HG02884 (cell line): ENCODE data around the gene DUOXA1.
"Not testable (repeated sequence)": the region's sequence is repeated elsewhere in the genome, so short reads cannot be mapped to it uniquely, and the experiment has no call there.

ENCODE experiments used
- ATAC-seq: cut with Tn5 transposase; IDR thresholded peaks from one replicate; pipeline ENCODE4 v1.9.1; 2021; ENCODE audit warnings: mild to moderate bottlenecking, moderate library complexity; ENCODE audit not compliant: unreplicated experiment

DUOXA1 gene

DNA sequence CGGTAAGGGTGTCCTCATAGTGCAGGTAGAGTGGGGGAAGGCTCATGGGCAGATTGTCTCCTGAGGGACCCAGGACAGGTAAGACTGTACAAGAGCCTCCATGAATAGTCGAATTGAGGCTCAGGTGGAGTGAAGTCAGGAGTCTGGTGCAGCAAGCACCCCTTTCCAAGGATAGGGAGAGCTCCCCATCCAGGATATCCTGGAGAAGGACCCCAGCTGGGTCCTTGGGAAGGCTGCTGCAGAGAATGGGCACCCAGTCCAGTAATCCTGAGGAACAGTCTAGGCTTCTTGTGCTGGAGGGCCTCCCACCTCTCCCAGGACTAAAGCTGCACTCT is 15.0 kb downstream of the DUOXA1 start:
- ATAC-seq: no peak

DNA sequence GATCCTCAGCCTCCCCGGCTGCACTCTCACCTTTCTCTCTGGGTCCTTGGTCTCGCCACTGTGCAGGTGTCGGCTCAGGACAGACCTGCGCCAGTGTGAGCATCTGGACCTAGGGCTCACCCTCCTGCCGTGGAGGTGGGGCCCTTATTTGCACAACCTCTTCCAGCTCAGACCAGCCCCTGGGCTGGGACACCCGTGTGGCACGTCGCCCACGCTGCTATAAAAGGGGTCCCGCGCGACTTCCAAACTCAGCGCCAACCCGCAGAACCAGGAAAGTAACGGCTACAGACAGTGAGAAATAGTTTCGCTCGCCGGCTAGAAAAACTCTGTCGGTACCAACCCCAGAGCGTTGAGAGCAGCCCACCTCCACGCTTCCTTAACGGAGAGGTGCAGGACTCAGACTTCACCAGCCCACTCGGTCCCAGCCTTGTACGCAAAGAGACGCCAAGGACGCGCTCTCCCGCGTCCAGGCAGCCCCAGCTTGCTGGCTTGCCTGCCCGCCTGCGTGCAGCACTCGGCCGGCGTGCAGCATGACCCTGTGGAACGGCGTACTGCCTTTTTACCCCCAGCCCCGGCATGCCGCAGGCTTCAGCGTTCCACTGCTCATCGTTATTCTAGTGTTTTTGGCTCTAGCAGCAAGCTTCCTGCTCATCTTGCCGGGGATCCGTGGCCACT is 15.5 kb downstream of the DUOXA1 start, which contains the start of the genes DUOX2 and DUOXA2:
DUOX2 (minus strand) TSS at position 97 of the 675 bp plus-strand sequence. CDS start 761 bp downstream, outside the sequence.
DUOXA2 (plus strand) TSS at position 251 of the 675 bp plus-strand sequence; CDS start at position 531, 280 bp downstream.
- no peak for ATAC-seq

DNA sequence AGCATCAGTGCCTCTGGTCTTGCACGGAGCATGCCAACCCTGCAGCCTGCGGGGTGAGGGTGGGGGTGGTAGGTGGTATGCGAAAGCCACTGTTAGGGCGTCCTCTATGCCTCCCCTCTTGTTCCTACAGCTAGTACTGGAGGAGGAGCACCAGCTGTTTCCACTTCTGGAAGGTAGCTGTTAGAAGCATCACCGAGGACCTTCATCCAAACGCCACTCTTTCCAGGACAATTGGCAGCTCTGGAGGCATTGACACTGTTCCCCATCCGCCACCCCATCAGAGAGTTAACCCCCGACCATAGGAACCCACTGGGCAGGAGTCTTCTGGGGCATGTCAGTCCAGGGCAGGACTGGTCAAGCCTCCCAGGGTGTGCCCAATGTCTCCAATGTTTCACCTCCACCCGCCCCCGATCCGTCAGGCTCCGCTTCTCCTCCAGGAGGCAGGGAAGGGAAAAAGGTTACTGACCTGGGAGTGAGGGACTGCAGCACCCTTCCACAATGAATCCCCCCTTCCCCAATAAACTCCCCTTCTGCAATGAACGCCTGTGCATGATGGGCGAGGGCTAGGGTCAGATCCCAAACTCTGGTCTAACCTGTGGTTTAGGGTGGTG is 16.2 kb downstream of the DUOXA1 start:
- no peak for ATAC-seq

DNA sequence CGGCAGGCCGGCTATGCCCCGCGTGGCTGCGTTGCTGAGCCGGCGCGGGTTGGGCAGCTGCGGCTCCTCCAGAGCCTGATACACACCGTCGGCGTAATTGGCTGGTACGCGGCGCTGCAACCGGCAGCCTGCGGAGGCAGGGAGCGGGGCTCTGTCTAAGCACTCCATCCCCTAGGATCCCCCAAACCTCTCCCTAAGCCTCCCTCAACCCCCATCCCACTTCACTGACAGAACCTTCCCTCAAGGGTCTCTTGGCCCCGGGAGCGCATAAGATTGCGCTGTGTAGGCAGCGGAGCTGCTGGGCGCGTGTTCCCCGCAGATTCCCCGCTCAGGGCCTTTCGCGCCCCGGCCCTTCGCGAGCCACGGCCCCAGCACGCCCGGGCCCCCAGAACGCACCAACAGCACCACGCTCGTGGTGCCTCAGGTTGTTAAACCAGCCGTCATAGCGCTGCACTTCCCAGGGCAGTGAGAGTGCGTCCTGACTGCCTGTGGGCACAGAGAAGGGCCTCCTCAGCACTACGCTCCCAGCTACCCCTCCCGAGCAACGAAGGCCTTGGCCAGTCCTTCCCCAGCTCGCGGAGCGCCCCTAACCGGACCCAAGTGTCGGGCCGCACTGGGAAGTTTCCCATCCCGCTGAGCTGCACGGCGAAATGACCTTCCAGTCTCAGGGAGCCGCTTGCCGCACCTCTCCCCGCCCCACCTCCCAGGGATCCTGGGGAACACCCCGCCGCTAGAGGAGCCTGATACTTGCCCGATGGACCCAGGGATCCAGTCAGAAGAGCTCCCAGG is 16.9 kb downstream of the DUOXA1 start:
- ATAC-seq: no peak

DNA sequence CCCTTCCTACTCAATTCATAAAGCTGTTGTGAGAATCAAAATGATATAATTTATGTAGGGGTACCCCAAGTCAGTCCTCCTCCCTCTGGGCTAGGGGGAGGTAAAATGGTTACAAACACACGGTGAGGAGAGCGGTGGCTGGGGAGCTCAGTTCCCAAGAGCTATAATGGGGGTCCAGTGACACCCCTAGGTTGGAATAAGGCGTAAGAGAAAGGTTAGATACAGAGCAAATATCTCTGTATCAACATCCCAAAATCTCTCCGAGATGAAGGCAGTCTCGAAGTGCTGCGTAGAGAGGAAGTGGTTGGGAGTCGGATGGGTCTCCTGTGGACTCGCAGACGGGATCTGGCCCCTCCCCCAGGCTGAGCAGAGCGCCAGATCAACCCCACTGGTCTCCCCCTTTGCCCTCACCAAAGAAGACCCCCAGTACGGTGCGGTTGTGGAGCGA is 17.5 kb downstream of the DUOXA1 start:
- no peak for ATAC-seq

DNA sequence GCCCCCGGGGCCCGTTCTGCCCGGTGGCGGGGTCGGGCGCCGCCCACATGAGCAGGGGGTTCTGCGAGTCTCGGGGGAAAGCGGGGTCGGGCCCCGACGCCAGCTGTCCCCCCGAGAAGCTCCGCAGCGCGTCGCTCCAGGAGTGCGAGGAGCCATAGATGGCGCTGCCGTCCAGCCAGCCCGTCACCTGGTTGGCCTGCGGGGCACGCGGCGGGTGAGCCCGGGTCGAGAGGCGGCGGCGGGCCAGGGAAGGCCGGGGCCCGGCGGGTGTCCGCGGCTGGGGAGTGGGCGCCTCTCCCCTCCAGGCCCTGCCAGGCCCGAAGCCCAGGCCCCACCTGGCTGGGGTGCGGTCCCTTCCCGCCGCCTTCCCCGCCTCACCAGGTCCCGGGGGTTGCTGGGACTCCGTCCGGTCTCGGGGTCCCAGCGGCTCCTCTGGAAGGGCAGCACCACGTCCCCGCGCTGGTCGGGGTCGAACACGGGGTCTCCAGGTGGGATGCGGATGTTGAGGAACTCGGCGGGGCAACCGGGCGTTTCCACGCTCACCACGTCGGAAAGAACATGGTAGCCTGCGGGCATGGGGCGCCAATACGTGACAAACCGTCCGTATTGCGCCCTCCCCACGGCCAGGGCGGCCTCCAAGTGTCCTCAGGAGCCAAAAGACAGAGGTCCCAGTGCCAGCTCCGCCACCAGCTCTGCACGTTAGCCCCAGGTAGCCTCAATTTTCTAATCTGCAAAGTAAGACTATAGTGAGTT is 18.1 kb downstream of the DUOXA1 start:
- ATAC-seq: no peak

DNA sequence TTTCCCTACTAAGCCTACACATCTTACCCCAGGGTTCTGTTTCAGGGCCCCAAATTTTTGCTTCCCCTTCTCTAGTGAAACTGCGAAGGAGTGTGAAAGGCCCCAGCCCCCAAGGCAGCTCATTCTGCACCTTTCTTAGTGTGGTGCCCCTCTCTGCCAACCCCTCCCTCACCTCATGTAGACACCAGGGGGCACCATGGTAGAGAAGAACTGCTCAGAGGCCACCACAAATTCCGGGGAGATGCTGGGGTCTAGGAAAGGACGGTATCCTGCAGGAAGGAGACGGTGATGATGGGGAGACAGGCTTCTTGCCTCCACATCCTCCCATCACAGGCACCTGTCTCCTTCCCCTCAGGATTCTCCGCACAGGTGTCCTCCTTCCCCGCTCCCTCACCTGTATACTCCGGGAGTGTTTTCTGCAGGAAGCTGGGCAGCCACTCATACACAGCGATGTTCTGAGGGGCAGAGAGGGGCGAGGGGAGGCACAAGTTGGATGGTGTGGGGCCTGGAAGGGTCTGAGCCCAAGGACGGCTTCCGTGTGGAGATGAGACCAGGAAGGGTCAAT is 19.3 kb downstream of the DUOXA1 start:
- no peak for ATAC-seq

DNA sequence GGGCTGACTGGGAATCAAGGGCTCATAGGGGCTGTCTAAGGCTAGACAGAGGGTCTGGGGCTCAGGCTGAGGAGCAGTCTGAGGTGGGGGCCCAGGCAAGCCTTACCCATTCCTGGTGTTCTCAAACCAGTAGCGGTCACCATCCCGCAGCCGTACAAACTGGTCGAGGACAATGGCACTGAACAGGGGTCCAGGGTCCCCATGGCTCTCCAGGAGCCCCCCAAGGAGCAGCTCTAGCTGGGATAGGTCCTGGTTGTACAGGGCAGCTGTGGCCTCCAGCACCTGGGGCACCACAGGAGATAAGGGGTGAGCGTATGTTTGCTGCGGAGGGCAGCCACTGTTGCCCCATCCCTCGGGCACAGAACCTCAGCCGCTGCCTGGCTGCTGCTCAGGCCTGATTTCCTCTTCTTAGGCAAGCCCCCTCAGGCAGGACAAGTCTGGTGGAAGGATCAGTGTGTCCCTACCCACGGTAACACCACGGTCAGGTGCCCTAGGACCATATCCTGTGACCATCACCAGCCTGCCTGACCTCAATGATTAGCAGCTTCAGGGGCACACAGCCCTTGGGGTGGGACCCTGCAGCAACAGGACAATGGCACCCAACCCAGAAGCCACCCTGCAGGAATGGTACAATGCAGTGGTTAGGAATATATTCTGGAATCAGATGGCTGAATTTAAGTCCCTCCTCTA is 21.6 kb downstream of the DUOXA1 start:
- no peak for ATAC-seq

DNA sequence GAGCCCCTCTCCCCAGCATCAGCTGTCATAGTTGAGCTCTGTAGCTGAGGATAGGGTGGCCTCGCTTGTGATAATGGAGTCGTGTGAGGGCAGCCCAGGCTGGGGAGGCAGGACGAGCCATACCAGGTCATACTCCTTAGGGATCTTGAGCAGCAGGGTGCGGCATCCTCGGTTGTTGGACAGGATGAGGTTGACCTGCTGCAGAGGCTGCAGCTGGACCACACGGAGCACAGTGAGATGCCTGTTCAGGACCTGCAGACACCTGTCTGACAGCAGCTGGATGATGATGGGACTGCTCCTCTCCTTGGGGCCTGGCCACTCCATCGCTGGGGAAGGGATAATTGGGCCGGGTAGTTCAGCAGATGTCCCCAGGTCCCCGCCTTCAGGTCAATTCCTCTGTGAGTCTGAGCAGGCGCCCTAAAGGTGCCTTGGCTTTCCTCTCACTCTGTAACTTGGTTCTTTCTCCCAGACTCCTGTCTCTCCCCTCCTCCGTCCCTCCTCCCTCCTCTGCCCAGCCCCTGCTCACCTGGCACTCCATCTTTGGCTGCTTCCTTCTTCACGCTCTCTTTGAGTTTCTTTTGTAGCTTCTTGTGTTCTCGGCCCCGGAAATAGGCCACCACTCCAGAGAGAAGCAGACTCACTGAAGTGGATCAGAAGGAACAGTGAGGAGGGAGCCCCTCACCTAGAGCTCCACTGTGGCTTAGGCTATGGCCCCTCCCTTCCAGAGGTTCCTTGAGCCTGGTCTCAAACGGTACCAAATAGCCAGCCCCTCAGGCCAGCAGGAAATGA is 23.5 kb downstream of the DUOXA1 start:
- no peak for ATAC-seq

DNA sequence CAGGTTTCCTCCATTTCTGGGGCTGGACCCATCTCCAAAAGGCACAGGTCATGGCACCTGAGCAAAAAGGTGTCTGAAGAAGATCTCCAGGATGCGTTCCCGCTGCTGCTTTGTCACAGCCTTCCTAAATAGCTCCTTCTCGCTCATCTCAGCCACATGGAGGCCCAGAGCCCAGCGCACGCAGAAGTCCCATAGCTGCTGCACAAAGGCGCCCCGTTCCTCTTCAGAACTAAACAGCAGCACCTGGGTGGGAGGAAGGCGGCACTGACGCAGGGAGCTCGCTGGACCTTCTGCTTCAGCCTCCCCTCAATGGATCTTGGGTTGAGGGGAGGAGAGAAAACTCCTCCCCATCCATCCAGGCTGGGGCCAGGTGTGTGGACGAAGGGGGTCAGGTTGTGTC is 24.1 kb downstream of the DUOXA1 start:
- ATAC-seq: no peak

DNA sequence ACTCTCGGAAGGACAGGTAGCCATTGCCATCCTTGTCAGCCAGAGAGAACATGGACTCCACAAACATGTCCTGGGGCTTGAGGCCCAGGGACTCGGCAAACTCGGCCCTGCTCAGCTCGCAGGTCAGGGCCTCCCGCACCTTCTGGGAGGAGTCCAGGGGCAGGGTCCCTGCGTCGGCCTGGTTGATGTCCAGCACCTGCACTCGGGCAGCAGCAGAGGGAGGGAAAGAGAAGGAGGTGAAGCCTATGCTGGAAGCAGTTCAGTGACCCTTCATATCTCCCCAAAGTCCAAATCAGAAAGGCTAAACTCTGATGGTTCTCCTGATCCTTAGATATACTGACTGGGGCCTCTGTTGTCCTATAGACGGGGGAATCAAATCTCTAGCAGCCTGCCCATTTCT is 25.5 kb downstream of the DUOXA1 start:
- not testable (repeated sequence) for ATAC-seq

DNA sequence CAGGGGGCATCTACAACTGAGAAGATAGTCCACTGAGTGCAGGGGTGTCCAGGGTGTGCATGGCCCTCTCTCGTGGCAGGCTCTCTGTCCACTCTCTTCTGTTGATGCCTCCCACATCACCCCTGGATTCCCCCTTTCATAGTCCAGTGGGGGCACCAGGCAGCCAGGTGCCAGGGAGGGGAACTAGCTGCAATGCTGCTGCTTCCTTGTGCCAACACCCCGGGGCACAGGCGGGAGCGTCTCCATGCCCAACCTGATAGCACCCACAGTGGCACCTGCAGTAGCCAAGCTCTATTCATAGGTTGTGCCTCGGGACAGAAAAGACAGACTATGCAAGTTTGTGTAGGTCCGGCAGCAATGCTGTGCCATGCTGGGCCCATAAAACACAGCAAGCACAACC is 27.5 kb downstream of the DUOXA1 start:
- no peak for ATAC-seq

DNA sequence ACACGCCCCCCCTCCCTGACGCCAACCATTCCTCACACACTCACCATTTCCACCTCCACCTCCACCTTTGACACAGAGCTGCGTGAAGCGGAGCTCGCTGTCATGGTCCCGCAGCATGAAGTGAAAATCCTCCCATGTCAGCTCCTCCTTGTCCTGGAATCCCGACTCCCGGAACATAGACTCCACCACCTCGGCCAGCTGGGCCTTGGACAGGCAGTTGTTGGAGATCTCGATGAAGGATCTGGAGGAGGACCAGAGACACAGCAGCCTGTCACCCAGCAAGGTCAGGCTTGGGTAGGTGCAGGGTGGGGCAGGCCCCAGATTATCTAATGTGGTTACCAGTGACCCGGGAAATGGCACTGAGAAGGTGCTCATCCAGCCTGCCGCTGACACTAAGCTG is 27.9 kb downstream of the DUOXA1 start:
- no peak for ATAC-seq

DNA sequence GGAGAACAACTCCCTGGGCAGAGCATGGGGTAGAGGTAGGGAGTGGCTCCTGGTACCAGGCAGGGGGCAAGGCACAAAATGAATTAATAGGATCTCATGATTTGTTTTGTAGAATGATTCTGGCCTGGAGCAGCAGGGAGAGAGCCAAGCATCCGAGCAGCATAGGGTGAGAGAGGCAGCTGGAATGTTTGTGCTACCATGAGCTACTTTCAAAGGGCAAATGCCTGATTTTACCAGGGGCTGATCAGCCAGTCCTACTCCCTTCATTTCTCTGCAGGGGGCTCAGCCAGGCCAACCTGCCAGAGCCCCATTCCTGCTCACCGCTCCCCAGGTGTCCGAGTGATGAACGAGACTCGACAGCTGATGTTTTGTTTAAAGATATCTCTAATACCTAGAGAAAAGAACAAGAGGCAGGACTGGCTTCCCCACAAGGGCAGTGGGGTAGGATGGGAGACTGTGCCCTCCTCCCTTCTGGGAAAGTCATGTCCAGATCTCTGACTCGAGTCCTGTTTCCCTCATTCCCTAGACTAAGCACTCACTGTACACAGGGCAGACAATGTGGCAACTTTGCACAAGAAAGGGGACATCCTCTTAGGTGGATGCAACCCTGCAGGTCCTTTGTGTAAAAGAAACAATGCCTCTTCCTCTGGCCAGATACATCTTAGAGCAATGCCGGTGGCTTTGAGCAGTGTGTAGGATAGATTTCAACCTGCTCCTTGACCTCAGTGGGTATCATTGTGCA is 28.6 kb downstream of the DUOXA1 start:
- no peak for ATAC-seq

DNA sequence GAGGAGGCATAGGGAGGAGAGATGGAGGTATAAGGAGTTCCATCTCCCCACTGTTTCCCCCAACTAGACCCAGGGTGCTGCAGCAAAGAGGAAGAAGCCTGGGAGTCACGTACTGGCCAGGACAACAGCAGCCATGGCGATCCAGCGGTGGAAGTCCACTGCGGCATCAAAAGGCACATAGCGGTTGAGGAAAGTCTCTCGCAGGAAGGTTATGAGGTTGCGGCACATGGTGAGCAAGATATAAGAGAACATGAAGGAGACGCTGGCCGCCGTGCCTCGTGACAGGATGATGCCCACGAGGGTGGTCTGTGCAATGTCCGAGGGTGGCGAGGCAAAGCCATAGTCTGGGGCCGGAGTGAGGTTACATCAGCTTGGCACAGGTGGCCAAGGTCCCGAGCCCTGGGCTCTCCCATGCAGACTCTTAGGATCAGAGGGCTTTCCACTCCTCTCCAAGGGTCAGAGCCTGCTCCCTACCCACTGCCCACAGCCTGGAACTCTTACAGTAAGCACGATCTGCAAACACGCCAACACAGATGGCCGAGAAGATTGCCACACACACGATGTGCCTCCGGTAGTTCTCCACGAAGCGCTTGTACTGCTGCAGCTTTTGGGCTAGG is 30.0 kb downstream of the DUOXA1 start:
- ATAC-seq: no peak

DNA sequence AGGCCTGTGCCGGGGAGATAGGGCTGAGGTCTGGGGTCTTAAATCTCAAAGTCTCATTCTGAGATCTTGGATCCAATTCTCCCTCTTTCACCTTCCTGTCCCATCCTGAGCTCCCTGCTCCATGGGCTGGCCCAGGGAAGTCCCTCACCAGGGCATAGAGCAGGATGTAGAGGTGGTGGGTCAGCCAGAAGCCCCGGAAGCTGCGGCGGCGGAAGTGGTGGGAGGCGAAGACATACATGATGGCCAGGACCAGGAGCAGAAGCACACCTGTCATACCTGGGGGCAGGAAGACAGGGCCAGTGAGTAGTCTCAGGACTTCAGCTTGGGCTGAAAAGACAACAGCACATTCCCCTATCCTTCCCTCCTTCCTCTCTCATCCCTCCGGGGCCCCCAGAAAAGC is 32.2 kb downstream of the DUOXA1 start:
- ATAC-seq: no peak

DNA sequence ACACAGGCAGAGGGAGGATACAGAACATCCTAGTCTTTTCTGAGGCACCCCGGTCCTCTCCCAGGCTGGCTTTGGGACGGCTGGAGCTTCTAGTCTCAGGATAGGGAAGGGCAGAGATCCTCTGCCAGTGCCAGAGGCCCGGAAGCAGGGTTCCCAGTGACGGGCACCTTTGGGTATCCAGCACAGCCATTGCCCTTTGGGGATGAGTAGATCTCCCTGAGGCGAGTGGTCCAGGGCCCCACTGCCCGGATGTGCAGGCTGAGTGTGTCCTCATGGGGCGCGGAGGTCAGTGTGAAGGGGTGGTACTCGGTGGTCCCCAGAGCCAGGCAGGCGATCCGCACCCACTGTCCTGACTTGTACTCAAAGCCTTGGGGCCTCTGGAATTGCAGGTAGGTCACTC is 34.0 kb downstream of the DUOXA1 start:
- no peak for ATAC-seq

DNA sequence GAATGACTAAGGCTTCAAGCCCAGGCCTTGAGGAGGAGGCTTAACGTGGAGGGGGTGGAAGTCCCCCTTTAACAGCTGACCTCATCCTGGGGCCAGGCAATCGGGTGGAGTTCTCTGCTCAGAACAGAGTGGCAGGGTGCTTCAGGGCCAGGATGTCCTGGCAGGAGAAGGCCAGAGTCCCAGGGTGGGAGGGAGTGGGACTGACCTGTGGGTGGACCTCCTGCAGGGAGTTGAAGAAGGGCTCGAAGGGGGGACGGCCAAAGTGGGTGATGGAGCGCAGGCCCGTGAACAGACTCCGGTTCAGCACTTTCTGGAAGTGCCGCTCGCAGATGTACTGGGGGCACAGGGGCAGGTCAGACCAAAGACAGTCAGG is 35.3 kb downstream of the DUOXA1 start:
- ATAC-seq: no peak
